Kasumi-1 (cell line): Measurements from ENCODE around the gene RHOBTB1.
"Not testable (repeated sequence)": the region's sequence is repeated elsewhere in the genome, so short reads cannot be mapped to it uniquely, and the experiment has no call there.

ENCODE experiments used
- DNase-seq, 2 experiments: peaks; one replicate each; lab custom pipeline; 2025; lab: John Stamatoyannopoulos, UW

Gene RHOBTB1

GRCh38 chr10:60868946-60869345 is 75.0 kb downstream of the RHOBTB1 start:
- no peak for DNase-seq

- DNase-seq = no peak
Measured at GRCh38 chr10:60865198-60865783, 78.7 kb downstream of the RHOBTB1 start.

GRCh38 chr10:60863796-60864195 is 80.2 kb downstream of the RHOBTB1 start:
- no peak for DNase-seq

- DNase-seq = no peak
Measured at GRCh38 chr10:60862517-60862916, 81.5 kb downstream of the RHOBTB1 start.

GRCh38 chr10:60856405-60856804 is 87.6 kb downstream of the RHOBTB1 start:
- no peak for DNase-seq

GRCh38 chr10:60853637-60854036 is 90.3 kb downstream of the RHOBTB1 start:
- no peak for DNase-seq

- no peak for DNase-seq
Measured at GRCh38 chr10:60853107-60853506, 90.9 kb downstream of the RHOBTB1 start.

- no peak for DNase-seq
Measured at GRCh38 chr10:60849740-60850139, 94.2 kb downstream of the RHOBTB1 start.

- DNase-seq = no peak
Measured at GRCh38 chr10:60849217-60849616, 94.8 kb downstream of the RHOBTB1 start.

GRCh38 chr10:60848680-60849079 is 95.3 kb downstream of the RHOBTB1 start:
- DNase-seq = no peak

- DNase-seq = no peak
Measured at GRCh38 chr10:60848126-60848525, 95.9 kb downstream of the RHOBTB1 start.

GRCh38 chr10:60846173-60846572 is 97.8 kb downstream of the RHOBTB1 start:
- DNase-seq = no peak

- DNase-seq = no peak
Measured at GRCh38 chr10:60845038-60845437, 98.9 kb downstream of the RHOBTB1 start.

- no peak for DNase-seq
Measured at GRCh38 chr10:60842694-60843093, 101.3 kb downstream of the RHOBTB1 start.

GRCh38 chr10:60841227-60841626 is 102.8 kb downstream of the RHOBTB1 start:
- not testable (repeated sequence) for DNase-seq

GRCh38 chr10:60835049-60835448 is 108.9 kb downstream of the RHOBTB1 start:
- no peak for DNase-seq

GRCh38 chr10:60834401-60834800 is 109.6 kb downstream of the RHOBTB1 start:
- no peak for DNase-seq

- DNase-seq = not testable (repeated sequence)
Measured at GRCh38 chr10:60832136-60832535, 111.8 kb downstream of the RHOBTB1 start.

- no peak for DNase-seq
Measured at GRCh38 chr10:60828489-60828852, 115.5 kb downstream of the RHOBTB1 start.

- DNase-seq = peak; percentile 35 to 37
Measured at GRCh38 chr10:60827791-60828488, 116.0 kb downstream of the RHOBTB1 start.

- DNase-seq = no peak
Measured at GRCh38 chr10:60825520-60825919, 118.5 kb downstream of the RHOBTB1 start.

- no peak for DNase-seq
Measured at GRCh38 chr10:60823324-60823723, 120.7 kb downstream of the RHOBTB1 start.

GRCh38 chr10:60822809-60823208 is 121.2 kb downstream of the RHOBTB1 start:
- DNase-seq = no peak

GRCh38 chr10:60821656-60822055 is 122.3 kb downstream of the RHOBTB1 start:
- DNase-seq = no peak
